ENCODE data around the gene KRT7. TPM values are rescaled to one million over a fixed set of nuclear protein-coding genes. Genes with fewer than 3 reads are reported as not detected.

The KRT7 gene
- total and polyA plus RNA-seq, 2 experiments from 2014 or later, result 11.0 to 17.4 TPM

DNA sequence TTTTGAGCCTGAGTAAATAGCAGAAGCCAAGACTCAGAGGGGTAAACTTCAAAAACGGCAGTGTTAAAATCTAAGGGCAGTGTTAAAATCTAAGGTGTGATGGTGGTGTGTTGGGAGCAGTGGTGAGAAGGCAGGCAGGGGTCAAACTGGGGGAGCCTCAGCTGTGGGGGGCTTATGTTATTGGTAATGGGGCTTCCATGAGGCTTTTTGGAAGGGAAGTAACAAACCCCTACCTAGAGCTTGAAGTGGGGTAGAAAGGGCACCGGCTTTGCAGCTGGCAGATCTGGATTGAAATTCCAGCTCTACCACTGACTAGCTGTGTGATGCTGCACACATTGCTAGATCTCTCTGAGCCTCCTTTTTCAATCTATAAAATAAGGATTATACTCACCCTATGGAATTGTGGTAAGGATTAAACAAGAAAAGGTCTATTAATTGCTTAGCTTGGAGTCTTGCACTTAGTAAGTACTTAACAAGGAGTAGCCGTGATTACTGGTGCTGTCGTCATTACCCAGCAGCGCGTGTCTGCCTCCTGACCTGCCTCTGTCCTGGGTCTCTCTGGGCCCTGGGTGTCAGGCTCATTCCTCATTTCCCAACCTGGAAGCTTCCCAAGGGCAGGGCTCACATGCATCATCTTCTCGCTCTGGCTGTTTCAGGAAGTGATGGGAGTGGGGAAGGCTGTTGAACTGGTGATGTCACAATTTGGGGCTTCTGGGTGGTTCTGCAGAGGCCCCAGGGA, 22.7 kb upstream of the KRT7 start:
- no peak overlapping the region for H2AFZ ChIP-seq
- WGBS, 2 experiments (ENCODE audit: low coverage in 1 of 2, low lambda C conversion rate in 2 of 2, missing lambda C conversion rate in 2 of 2), result 56 to 57% methylated on average over 7 of the region's 7 CpGs
- DNase-seq, result peak; percentile 89
- H3K4me2 ChIP-seq (ENCODE audit: unreplicated experiment), result no peak overlapping the region
- peaks cover 38% of the 10 kb centered on the region for H3K4me1 ChIP-seq (ENCODE audit: insufficient read depth)
- peak overlapping the region; percentile 46 for H3K9ac ChIP-seq
- peaks cover 10% of the 10 kb centered on the region for H3F3A ChIP-seq (ENCODE audit: insufficient read depth)
- no peaks in the 10 kb centered on the region for H3K79me2 ChIP-seq (ENCODE audit: insufficient read depth)
- H3K4me3 ChIP-seq, result no peak overlapping the region
- in situ Hi-C loops (cut with MboI), result no loop called here
- H3K9me2 ChIP-seq (ENCODE audit: insufficient read depth), result no peaks in the 10 kb centered on the region
- H3K27me3 ChIP-seq (replicated peaks; ENCODE audit: insufficient read depth), result no peaks in the 10 kb centered on the region
- H3K27ac ChIP-seq, result peak overlapping the region; percentile 45
- TF ChIP-seq EZH2phosphoT487 (IDR thresholded peaks at IDR 0.05; ENCODE audit: insufficient read depth, low read depth) (no peak), EZH2 (IDR thresholded peaks at IDR 0.05; ENCODE audit: insufficient read depth, poor library complexity, severe bottlenecking) (no peak)
- no peaks in the 10 kb centered on the region for H4K20me1 ChIP-seq (ENCODE audit: insufficient read depth)
- H3K9me3 ChIP-seq (ENCODE audit: low read depth), result no peaks in the 10 kb centered on the region
- H3K36me3 ChIP-seq (ENCODE audit: low read depth), result no peaks in the 10 kb centered on the region

GRCh38 chr12:52210925-52211650, 22.0 kb upstream of the KRT7 start:
- in situ Hi-C loops (cut with MboI), result no loop called here
- H3K9me3 ChIP-seq (ENCODE audit: low read depth), result no peaks in the 10 kb centered on the region
- no peaks in the 10 kb centered on the region for H3K9me2 ChIP-seq (ENCODE audit: insufficient read depth)
- WGBS, 2 experiments (ENCODE audit: low coverage in 1 of 2, low lambda C conversion rate in 2 of 2, missing lambda C conversion rate in 2 of 2), result 60 to 69% methylated on average over 10 of the region's 10 CpGs
- no peak for DNase-seq
- TF ChIP-seq EZH2 (IDR thresholded peaks at IDR 0.05; ENCODE audit: insufficient read depth, poor library complexity, severe bottlenecking) (no peak), EZH2phosphoT487 (IDR thresholded peaks at IDR 0.05; ENCODE audit: insufficient read depth, low read depth) (no peak)
- H3K9ac ChIP-seq, result no peak overlapping the region
- H3K27ac ChIP-seq, result peak overlapping the region; percentile 45; the same call in 1 of the 2 replicates
- H3K36me3 ChIP-seq (ENCODE audit: low read depth), result no peaks in the 10 kb centered on the region
- H2AFZ ChIP-seq, result no peak overlapping the region
- H3K4me1 ChIP-seq (ENCODE audit: insufficient read depth), result peaks cover 31% of the 10 kb centered on the region
- no peaks in the 10 kb centered on the region for H4K20me1 ChIP-seq (ENCODE audit: insufficient read depth)
- peaks cover 4% of the 10 kb centered on the region for H3F3A ChIP-seq (ENCODE audit: insufficient read depth)
- no peaks in the 10 kb centered on the region for H3K79me2 ChIP-seq (ENCODE audit: insufficient read depth)
- H3K4me2 ChIP-seq (ENCODE audit: unreplicated experiment), result peak overlapping the region; percentile 0
- no peaks in the 10 kb centered on the region for H3K27me3 ChIP-seq (replicated peaks; ENCODE audit: insufficient read depth)
- H3K4me3 ChIP-seq, result no peak overlapping the region

GRCh38 chr12:52211716-52212585, 21.1 kb upstream of the KRT7 start:
- 85 to 89% methylated on average over 12 to 13 of the region's 13 CpGs for WGBS, 2 experiments (ENCODE audit: low coverage in 1 of 2, low lambda C conversion rate in 2 of 2, missing lambda C conversion rate in 2 of 2)
- DNase-seq, result no peak

More at GRCh38 chr12:52211716-52212585, 21.1 kb upstream of the KRT7 start:
- H3K27me3 ChIP-seq (replicated peaks; ENCODE audit: insufficient read depth), result no peaks in the 10 kb centered on the region
- H3K4me1 ChIP-seq (ENCODE audit: insufficient read depth), result peaks cover 30% of the 10 kb centered on the region
- no peaks in the 10 kb centered on the region for H3K9me2 ChIP-seq (ENCODE audit: insufficient read depth)
- TF ChIP-seq EZH2phosphoT487 (IDR thresholded peaks at IDR 0.05; ENCODE audit: insufficient read depth, low read depth) (no peak), EZH2 (IDR thresholded peaks at IDR 0.05; ENCODE audit: insufficient read depth, poor library complexity, severe bottlenecking) (no peak)
- H3F3A ChIP-seq (ENCODE audit: insufficient read depth), result peaks cover 4% of the 10 kb centered on the region
- H3K79me2 ChIP-seq (ENCODE audit: insufficient read depth), result no peaks in the 10 kb centered on the region
- H3K27ac ChIP-seq, result no peak overlapping the region
- no peaks in the 10 kb centered on the region for H4K20me1 ChIP-seq (ENCODE audit: insufficient read depth)
- no peak overlapping the region for H3K4me2 ChIP-seq (ENCODE audit: unreplicated experiment)
- H3K9me3 ChIP-seq (ENCODE audit: low read depth), result no peaks in the 10 kb centered on the region
- no peak overlapping the region for H3K9ac ChIP-seq
- H3K36me3 ChIP-seq (ENCODE audit: low read depth), result no peaks in the 10 kb centered on the region
- H3K4me3 ChIP-seq, result no peak overlapping the region
- in situ Hi-C loops (cut with MboI), result no loop called here
- H2AFZ ChIP-seq, result no peak overlapping the region

Data from GM23248 (cell line).